Coronary artery (tissue), 2 donors: ENCODE data around the gene RPS2.

ENCODE experiments used
- DNase-seq: peaks from one replicate; pipeline ENCODE4 v3.0.0-alpha.2; 2017; ENCODE audit warnings: low spot score
- H3K27ac ChIP-seq, 2 donors: fragments of 200-600 bp; sonication (generic); one replicate each; pipeline ENCODE4 v1.5.1; 2016 to 2019
- H3K4me3 ChIP-seq: fragments of 200-600 bp; sonication (generic); 2 replicates; pipeline ENCODE4 v1.5.1; 2016; ENCODE audit warnings: mild to moderate bottlenecking, moderate library complexity
- TF ChIP-seq, protein P1 (sequence below): fragments of 200-600 bp; sonication (generic); IDR thresholded peaks from one replicate; pipeline ENCODE4 v1.5.1; 2019; ENCODE audit warnings: antibody characterized with exemption

Gene RPS2

DNA sequence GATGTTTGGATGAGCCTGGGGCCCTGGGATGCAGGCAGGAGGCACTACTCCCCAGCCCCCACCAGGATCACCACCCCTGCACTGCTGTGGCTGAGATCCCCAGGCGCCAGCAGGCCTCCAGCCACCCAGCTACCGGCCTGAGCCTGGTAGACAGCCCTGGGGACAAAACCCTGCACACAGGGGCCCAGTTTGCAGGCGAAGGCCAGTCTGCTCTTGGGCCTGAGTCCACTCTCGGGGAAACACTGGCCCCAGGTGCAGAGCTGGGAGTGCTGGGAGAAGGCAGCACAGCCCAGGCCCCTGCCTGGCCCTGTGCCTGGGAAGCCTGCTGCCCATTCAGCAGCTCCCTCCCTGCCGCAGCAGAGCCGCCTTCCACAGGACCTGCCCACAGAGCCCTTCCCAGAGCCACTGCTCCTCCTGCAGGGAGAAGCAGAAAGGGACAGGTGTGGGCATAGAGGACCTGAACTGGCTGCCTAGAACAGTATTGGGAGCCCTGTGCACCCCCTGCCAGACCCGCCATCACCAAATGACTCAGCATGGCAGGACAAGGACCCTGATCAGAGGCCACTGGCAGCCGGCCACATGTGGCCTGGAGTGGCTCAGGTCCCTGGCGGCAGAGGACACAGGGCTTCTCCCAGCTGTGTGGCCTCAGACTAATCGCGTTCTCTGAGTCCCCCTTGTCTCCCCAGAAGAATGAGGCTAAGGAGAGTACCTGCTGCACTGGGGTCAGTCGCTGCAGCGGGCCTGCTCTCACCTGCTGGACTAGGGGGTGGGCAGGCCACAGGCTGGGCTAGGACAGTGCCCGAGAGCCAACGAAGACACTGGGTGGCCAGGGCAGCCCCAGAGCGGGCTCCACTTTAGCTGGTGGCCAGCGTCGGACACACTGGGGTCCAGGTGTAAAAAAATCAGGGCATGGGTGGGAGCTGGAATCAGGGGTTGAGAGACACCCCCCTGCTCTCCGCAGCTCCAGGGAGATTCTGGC lies 32.3 kb downstream of the RPS2 start:
- Histone ChIP-seq H3K27ac (no peak overlapping the region), H3K4me3 (no peak overlapping the region)
- TF ChIP-seq, protein P1, sequence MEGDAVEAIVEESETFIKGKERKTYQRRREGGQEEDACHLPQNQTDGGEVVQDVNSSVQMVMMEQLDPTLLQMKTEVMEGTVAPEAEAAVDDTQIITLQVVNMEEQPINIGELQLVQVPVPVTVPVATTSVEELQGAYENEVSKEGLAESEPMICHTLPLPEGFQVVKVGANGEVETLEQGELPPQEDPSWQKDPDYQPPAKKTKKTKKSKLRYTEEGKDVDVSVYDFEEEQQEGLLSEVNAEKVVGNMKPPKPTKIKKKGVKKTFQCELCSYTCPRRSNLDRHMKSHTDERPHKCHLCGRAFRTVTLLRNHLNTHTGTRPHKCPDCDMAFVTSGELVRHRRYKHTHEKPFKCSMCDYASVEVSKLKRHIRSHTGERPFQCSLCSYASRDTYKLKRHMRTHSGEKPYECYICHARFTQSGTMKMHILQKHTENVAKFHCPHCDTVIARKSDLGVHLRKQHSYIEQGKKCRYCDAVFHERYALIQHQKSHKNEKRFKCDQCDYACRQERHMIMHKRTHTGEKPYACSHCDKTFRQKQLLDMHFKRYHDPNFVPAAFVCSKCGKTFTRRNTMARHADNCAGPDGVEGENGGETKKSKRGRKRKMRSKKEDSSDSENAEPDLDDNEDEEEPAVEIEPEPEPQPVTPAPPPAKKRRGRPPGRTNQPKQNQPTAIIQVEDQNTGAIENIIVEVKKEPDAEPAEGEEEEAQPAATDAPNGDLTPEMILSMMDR: no peak
- no peak for DNase-seq

DNA sequence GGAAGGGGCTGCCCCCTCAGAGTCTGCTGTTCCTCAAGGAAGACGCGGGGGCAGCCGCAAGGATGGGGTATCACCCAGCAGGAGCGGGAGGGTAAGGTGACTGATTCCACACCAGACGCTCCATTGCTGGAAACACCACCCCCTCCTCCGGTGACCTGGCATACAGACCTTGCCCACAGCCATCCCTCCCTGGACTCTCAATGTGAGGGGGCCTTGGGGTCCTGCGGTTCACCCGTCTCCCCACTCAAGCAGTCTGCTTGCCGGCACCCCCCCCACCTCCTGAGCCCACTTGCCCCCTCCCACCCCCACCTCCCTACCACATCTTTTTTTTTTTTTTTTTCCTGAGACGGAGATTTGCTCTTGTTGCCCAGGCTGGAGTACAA lies 34.3 kb downstream of the RPS2 start:
- no peak overlapping the region for H3K4me3 ChIP-seq

DNA sequence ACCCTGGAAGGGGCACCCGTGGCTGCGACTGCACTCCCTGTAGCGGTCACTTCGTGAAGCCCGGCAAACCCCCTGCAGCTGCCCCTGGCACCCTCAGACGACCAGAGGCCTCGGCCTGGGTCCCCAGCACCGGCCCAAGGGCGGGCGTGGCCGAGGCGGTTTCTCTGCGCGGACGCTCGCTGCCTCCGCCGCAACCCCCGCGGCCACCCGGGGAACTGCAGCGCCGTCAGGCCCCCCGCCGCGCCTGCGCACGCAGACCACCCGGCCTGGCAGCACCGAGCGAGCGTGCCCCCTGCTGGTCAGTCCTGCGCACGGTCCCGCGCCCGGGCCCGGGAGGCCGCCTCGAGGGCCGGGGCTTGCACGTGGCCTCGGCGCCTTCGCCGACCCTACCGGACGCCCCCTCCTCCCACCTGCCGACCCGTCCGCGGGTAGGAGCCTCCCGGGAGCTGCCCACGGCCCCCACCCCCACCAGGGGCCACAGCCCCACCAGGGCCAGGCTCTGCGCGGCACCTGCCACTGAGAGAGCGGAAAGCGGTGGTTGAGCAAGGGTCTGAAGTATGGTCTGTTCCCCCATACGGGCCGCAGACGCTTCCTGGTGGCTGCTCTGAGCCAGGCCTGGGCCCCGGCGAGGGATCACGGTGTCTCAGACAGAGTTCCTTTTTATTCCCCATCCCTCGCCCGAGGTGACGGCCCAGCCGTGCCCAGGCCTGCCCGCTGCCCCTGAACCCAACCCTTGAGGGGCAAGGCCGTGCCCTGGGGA lies 34.9 kb downstream of the RPS2 start:
- TF ChIP-seq, protein P1: peak; percentile 100
- Histone ChIP-seq H3K27ac (peak overlapping the region; percentile 67 to 72), H3K4me3 (peak overlapping the region; percentile 76)
- peak; percentile 86 for DNase-seq

More for the DNA sequence above, 34.3 kb downstream of the RPS2 start:
- H3K27ac ChIP-seq: no peak overlapping the region
- TF ChIP-seq, protein P1: no peak
- DNase-seq: no peak

DNA sequence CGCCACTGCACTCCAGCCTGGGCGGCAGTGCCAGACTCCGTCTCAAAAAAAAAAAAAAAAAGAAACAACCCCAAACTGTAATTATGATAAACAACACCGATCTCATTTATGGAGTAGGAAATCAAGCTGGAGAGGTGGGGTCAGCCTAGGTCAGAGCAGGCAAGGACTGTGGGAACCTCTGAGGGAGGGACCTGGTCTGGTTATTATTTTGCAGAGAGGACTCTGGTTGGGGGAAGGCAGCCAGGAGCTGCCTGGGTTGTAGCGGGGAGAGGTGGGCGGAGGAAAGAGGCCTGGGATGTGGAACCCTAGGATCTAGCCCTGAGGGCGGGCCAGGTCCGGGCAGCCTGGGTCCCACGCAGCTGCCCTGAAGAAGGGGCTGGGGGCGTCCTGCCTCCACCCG lies 35.5 kb downstream of the RPS2 start:
- H3K27ac ChIP-seq: peak overlapping the region; percentile 67 to 72
- no peak for DNase-seq

DNA sequence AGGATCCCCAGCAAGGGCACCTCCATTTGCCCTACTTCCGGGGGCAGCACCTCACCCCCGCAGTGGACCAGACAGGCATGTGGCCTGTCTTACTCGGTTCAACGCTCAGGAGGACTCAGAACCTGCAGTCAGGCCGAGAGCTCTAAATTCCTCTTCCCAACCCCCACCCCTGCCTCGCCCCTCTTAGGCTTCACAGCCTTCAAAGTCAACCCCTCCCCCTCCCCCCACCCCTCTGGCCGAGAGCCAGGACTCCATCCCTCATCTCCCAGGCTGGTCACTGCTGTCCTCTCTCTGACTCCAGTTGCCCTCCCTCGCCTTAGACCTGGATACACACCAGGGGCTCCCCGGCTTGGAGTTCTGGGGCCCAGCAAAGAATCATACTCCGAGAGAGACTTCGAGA lies 38.4 kb downstream of the RPS2 start:
- Histone ChIP-seq H3K27ac (no peak overlapping the region), H3K4me3 (no peak overlapping the region)
- TF ChIP-seq, protein P1: no peak
- DNase-seq: no peak

More for the DNA sequence above, 35.5 kb downstream of the RPS2 start:
- peak overlapping the region; percentile 76 for H3K4me3 ChIP-seq
- TF ChIP-seq, protein P1: no peak

DNA sequence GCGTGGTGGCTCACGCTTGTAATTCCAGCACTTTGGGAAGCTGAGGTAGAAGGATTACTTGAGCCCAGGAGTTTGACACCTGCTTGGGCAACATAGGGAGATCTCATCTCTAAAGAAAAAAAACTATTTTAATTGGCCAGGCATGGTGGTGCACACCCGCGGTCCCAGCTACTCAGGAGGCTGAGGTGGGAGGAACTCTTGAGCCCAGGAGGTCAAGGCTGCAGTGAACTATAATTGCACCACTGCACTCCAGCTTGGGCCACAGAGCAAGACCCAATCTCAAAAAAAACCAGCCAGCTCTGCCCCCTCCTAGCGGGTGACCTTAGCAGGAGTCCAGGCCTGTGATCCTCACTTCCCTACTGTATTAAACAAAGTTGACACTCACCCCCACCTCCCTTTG lies 40.5 kb downstream of the RPS2 start:
- TF ChIP-seq, protein P1: no peak
- Histone ChIP-seq H3K4me3 (no peak overlapping the region), H3K27ac (no peak overlapping the region)
- DNase-seq: no peak
